ENCODE measurements around the gene CAPZB. TPM values are rescaled to one million over a fixed set of nuclear protein-coding genes. Genes with fewer than 3 reads are reported as not detected.
A peak's percentile ranks its signal among the peaks of the same experiment; 100 is the strongest.

CAPZB gene
- total RNA-seq, 2 experiments from 2014 or later: 335 to 340 TPM

DNA sequence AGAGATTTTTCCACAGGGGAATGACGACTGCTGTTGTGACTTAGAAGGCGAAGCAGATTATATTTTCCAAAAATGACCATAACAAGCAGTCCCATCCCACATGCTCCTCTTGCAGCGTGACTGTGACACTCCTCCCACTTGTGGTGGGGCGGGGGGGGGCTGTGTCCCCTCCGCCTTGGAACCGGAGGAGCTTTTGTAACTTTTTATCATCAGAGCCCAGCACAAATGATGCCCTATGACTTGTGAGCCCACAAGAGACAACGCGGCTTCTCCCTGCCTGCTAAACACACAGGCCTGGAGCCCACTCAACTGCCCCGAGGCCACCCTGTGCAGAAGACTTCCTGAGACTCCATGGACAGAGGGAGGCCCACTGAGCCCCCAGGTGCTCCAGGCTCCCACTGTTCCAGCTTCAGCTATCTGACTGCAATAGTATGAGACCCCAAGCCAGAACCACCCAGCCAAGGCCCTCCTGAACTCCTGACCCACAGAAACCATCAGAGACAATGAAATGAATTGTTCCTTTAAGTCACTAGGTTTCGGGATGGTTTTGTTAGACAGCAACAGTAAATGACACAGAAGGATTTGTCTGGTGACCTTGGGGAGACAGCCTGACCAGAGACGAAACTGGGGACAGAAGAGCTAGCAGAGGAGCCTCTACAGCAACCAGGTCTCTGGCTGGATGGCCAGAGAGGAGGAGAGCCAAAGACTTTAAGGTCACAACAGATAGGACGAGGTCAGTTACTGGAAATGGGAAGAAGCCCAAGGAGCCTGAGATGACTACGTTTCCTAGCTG, 58.8 kb downstream of the CAPZB start:
- DNase-seq (no peak), ATAC-seq (no peak)
- intact Hi-C loops (cut with micrococcal nuclease): no loop called here
- H3K9me3 Mint-ChIP-seq: no peaks in the 10 kb centered on the region
- H3K27ac Mint-ChIP-seq: peak overlapping the region; percentile 31
- CTCF ChIA-PET: interaction anchor here (0.9 to 1.6 kb wide), 4 partner anchors 36 to 224 kb away, joined by 3 read pairs; no protein-coding TSS in a partner anchor
- H3K4me3 Mint-ChIP-seq: no peak overlapping the region
- peaks cover 16% of the 10 kb centered on the region for H3K36me3 Mint-ChIP-seq (ENCODE audit: low read depth)
- POLR2A ChIA-PET: interaction anchor here (1.0 kb wide), 1 partner anchor 230 kb away, joined by 3 read pairs; no protein-coding TSS in a partner anchor
- H3K4me1 Mint-ChIP-seq (ENCODE audit: low read depth): peaks cover 82% of the 10 kb centered on the region
- H3K27me3 Mint-ChIP-seq: no peaks in the 10 kb centered on the region
- TF ChIP-seq, protein P1, sequence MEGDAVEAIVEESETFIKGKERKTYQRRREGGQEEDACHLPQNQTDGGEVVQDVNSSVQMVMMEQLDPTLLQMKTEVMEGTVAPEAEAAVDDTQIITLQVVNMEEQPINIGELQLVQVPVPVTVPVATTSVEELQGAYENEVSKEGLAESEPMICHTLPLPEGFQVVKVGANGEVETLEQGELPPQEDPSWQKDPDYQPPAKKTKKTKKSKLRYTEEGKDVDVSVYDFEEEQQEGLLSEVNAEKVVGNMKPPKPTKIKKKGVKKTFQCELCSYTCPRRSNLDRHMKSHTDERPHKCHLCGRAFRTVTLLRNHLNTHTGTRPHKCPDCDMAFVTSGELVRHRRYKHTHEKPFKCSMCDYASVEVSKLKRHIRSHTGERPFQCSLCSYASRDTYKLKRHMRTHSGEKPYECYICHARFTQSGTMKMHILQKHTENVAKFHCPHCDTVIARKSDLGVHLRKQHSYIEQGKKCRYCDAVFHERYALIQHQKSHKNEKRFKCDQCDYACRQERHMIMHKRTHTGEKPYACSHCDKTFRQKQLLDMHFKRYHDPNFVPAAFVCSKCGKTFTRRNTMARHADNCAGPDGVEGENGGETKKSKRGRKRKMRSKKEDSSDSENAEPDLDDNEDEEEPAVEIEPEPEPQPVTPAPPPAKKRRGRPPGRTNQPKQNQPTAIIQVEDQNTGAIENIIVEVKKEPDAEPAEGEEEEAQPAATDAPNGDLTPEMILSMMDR (IDR thresholded peaks at IDR 0.05): no peak

DNA sequence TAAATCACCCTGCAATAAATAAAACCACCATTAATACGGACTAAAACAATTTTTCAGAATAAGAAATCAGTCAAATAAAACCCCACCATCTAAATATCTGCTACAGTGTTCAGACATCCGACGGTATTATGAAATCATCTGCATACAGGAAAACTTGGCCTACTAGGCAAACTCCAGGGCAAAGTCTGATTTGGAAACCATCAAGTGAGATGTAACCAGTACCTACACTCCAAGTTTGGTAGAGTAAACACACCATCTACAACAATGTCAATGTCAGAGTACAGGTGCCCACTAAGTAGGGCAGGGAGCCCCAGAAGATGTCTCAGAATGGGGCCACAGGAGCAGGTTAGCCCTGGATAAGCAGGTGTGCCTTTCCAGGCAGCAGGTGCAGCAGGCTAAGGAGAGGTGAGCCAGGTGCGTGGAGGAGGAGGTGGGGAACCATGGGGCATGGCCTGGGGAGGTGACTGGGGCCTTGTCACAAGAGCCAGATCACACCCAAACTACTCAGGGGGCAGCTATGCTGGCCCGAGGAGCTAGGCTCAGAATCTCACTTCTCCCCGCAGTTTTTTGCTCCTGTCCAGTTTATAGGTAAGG, 59.6 kb downstream of the CAPZB start:
- H3K36me3 Mint-ChIP-seq (ENCODE audit: low read depth): peaks cover 16% of the 10 kb centered on the region
- ATAC-seq (no peak), DNase-seq (no peak)
- TF ChIP-seq, protein P1 (IDR thresholded peaks at IDR 0.05): no peak
- H3K27me3 Mint-ChIP-seq: no peaks in the 10 kb centered on the region
- peaks cover 85% of the 10 kb centered on the region for H3K4me1 Mint-ChIP-seq (ENCODE audit: low read depth)
- POLR2A ChIA-PET: no interaction called here
- CTCF ChIA-PET: interaction anchor here (1.2 to 1.6 kb wide), 3 partner anchors 35 to 157 kb away, joined by 3 to 4 read pairs (median 3); no protein-coding TSS in a partner anchor
- no peaks in the 10 kb centered on the region for H3K9me3 Mint-ChIP-seq
- peak overlapping the region; percentile 47 for H3K27ac Mint-ChIP-seq
- H3K4me3 Mint-ChIP-seq: no peak overlapping the region
- intact Hi-C loops (cut with micrococcal nuclease): no loop called here

DNA sequence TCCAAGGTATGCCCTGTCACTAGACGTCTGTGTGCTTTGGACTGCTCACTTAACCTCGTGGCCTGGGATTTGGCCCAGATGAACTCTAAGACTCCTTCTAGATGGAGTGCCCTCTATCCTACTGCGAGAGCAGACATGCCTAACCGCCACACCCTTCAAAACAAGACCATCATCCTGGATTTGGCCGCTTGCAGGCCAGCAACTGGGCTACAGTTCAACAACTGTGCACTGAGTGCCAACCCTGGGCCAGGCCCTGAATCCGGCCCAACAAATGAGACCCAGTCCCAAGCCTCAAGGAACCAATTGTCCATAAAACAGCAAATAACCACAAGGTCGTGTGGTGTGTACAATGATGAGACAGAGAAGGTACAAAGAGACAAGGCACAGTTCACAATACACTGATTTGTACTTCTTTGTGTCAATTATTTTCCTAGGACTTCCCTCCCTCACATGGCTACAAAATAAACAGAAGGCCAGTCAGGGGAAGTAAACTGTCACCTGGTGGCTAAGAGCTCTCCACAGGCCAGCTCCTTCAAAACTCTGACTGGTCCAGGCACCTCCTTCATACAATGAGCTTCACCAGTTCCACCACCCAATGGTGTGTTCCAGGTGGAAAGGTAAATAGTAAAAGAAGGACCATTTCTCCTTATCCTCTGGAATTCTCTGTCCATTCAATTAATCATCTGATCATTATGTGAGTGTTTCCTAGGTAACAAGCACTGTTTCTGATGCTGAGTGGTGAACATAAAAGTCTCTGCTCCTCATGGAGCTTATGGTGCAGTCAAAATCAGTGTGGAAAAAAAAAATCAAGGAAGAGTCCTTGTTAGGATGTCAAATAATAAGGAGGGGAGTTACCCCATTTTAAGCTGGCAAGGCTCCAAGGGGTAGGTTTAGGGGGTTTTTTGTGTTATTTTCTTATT, 60.4 kb downstream of the CAPZB start:
- DNase-seq: no peak
- Mint-ChIP-seq H3K27me3 (no peaks in the 10 kb centered on the region), H3K4me3 (no peak overlapping the region), H3K9me3 (no peaks in the 10 kb centered on the region), H3K4me1 (ENCODE audit: low read depth) (peaks cover 78% of the 10 kb centered on the region), H3K27ac (peak overlapping the region; percentile 37), H3K36me3 (ENCODE audit: low read depth) (peaks cover 13% of the 10 kb centered on the region)
- TF ChIP-seq, protein P1 (IDR thresholded peaks at IDR 0.05): no peak
- ChIA-PET POLR2A (no interaction called here), CTCF (interaction anchor here (1.3 to 1.5 kb wide), 2 partner anchors 21 to 157 kb away, joined by 3 to 4 read pairs; no protein-coding TSS in a partner anchor)
- ATAC-seq: no peak
- intact Hi-C loops (cut with micrococcal nuclease): no loop called here

DNA sequence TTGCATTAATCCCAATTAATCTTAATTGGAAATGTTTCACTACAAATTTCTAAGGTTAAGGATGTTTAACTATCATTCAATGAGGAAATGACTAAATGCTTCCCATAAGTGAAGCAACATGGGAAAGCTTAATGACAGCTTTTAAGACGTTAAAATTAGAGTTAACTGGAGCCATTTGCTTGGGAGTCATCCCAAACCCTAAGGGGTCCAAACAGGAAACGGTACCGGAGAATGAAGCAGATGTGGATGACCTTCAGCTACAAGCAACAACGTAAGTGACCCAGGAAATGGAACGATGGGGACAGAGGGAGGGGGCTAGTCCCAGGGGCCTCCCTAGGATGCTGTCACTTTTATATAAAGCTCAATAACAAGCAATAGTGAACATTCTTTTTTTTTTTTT, 62.2 kb downstream of the CAPZB start:
- Mint-ChIP-seq H3K27me3 (no peaks in the 10 kb centered on the region), H3K4me3 (no peak overlapping the region), H3K36me3 (ENCODE audit: low read depth) (peaks cover 26% of the 10 kb centered on the region), H3K4me1 (ENCODE audit: low read depth) (peaks cover 72% of the 10 kb centered on the region), H3K27ac (peak overlapping the region; percentile 58), H3K9me3 (no peaks in the 10 kb centered on the region)
- POLR2A ChIA-PET: interaction anchor here (1.6 kb wide), 1 partner anchor 10 kb away, joined by 9 read pairs; no protein-coding TSS in a partner anchor
- intact Hi-C loops (cut with micrococcal nuclease): no loop called here
- CTCF ChIA-PET: interaction anchor here (0.9 to 1.4 kb wide), 4 partner anchors 13 to 239 kb away, joined by 3 to 5 read pairs (median 4); no protein-coding TSS in a partner anchor
- TF ChIP-seq, protein P1 (IDR thresholded peaks at IDR 0.05): no peak
- no peak for ATAC-seq
- DNase-seq: no peak

Measured in activated CD8-positive, alpha-beta T cell treated with anti-CD3 and anti-CD28 coated beads for 36 hours (primary cell).